CD8-positive, alpha-beta memory T cell (primary cell): ENCODE results near the gene FBXW5. TPM values are rescaled to one million over a fixed set of nuclear protein-coding genes. Genes with fewer than 3 reads are reported as not detected.

Experiments
- CTCF ChIA-PET: fragments of 350-600 bp; sonication (Branson Sonifier 250); formaldehyde crosslinking; loops from one replicate; lab custom pipeline; 2021; ENCODE audit warnings: antibody characterized with exemption; lab: Charles Lee
- POLR2A ChIA-PET: fragments of 350-600 bp; sonication (Branson Sonifier 250); formaldehyde crosslinking; loops from one replicate; lab custom pipeline; 2021; ENCODE audit warnings: antibody characterized with exemption; lab: Charles Lee
- DNase-seq, 5 donors: peaks; one replicate each; pipeline versions ENCODE4 v3.0.0 to v3.0.0-alpha.2; 2020 to 2022; ENCODE audit warnings: mixed read lengths in 1 of 5
- H3K27ac ChIP-seq: one replicate; pipeline ENCODE4 v1.7.0; 2013; ENCODE audit warnings: low read depth, mild to moderate bottlenecking, low read length, moderate library complexity
- H3K27me3 ChIP-seq: 2 replicates; pipeline ENCODE4 v1.7.0; 2013; ENCODE audit warnings: low read length, mild to moderate bottlenecking; ENCODE audit not compliant: insufficient read depth, poor library complexity, severe bottlenecking
- H3K36me3 ChIP-seq: 2 replicates; pipeline ENCODE4 v1.7.0; 2013; ENCODE audit warnings: mild to moderate bottlenecking, low read length, moderate library complexity; ENCODE audit not compliant: insufficient read depth
- H3K4me1 ChIP-seq: 2 replicates; pipeline ENCODE4 v1.7.0; 2013; ENCODE audit warnings: mild to moderate bottlenecking, low read length, moderate library complexity; ENCODE audit not compliant: insufficient read depth
- H3K4me3 ChIP-seq: 2 replicates; pipeline ENCODE4 v1.7.0; 2013; ENCODE audit warnings: mild to moderate bottlenecking, low read length
- H3K9me3 ChIP-seq: 2 replicates; pipeline ENCODE4 v1.7.0; 2013; ENCODE audit warnings: mild to moderate bottlenecking, low read length
- H3K27ac Mint-ChIP-seq, 8 donors: one replicate each; pipeline ENCODE4 v1.8.0; 2020 to 2021; ENCODE audit warnings: mixed read lengths in 8 of 8, mild to moderate bottlenecking in 6 of 8, inconsistent platforms in 3 of 8, moderate library complexity in 3 of 8
- H3K27me3 Mint-ChIP-seq, 2 donors: one replicate each; pipeline ENCODE4 v1.8.0; 2020 to 2021; ENCODE audit warnings: mixed read lengths in 2 of 2, mild to moderate bottlenecking in 1 of 2, moderate library complexity in 1 of 2
- H3K36me3 Mint-ChIP-seq, 3 donors: one replicate each; pipeline ENCODE4 v1.8.0; 2020 to 2021; ENCODE audit warnings: mixed read lengths in 3 of 3, inconsistent platforms in 1 of 3, mild to moderate bottlenecking in 1 of 3
- H3K4me1 Mint-ChIP-seq, 3 donors: one replicate each; pipeline ENCODE4 v1.8.0; 2020 to 2021; ENCODE audit warnings: mixed read lengths in 3 of 3, inconsistent platforms in 1 of 3, mild to moderate bottlenecking in 1 of 3
- H3K4me3 Mint-ChIP-seq, 7 donors: one replicate each; pipeline ENCODE4 v1.8.0; 2020 to 2021; ENCODE audit warnings: mixed read lengths in 7 of 7, mild to moderate bottlenecking in 6 of 7, moderate library complexity in 4 of 7, inconsistent platforms in 2 of 7
- H3K9me3 Mint-ChIP-seq, 5 donors: one replicate each; pipeline ENCODE4 v1.8.0; 2020 to 2022; ENCODE audit warnings: mixed read lengths in 5 of 5, mild to moderate bottlenecking in 3 of 5, moderate library complexity in 2 of 5, inconsistent platforms in 1 of 5
- polyA plus RNA-seq: library from polyadenylated mRNA; unstranded; fragments of 300-500 nt; fragmentation: Illumina TruSeq; gene quantifications from one replicate; pipeline ENCODE4 v1.2.3, GENCODE V29; 2021
- total RNA-seq, 2 experiments: library from RNA; stranded (reverse); gene quantifications; one replicate each; pipeline ENCODE4 v1.2.3, GENCODE V29; 2021

The FBXW5 gene
- total and polyA plus RNA-seq, 3 experiments from 2014 or later: 104 to 163 (median 105) TPM

DNA sequence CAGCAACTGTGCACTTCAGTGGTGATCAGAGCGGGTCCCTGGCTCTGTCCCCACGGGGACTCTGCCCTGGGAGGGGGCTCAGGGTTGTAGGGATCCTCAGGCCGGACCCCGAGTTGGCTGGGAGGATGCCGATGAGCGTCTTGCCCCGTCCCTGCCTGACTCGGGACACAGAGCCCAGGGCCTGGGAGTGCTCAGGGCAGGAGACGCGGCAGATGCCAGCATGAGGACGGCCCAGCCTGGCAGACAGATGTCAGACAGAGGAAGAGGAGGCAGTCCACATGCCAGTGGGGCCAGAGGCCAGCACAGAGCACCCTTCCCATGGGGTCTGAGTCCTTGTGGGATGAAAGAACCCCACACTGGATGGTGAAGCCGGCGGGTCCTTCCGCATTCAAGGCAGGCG, 18.8 kb upstream of the FBXW5 start:
- peaks cover 52% of the 10 kb centered on the region for H3K4me1 ChIP-seq
- H3K4me3 Mint-ChIP-seq: peak overlapping the region in 4 of 7 donors; percentile 19 to 68 (median 60)
- H3K4me3 ChIP-seq: no peak overlapping the region
- peak overlapping the region in 6 of 8 donors; percentile 72 to 95 (median 84) for H3K27ac Mint-ChIP-seq
- peaks cover 0 to 3% (median 0%) of the 10 kb centered on the region in 3 donors for H3K36me3 Mint-ChIP-seq
- no peaks in the 10 kb centered on the region for H3K9me3 ChIP-seq
- no peaks in the 10 kb centered on the region for H3K9me3 Mint-ChIP-seq
- no peaks in the 10 kb centered on the region for H3K36me3 ChIP-seq
- ChIA-PET POLR2A (no interaction called here), CTCF (interaction anchor here (0.9 to 2.0 kb wide), 2 partner anchors 12 to 33 kb away, joined by 3 to 13 read pairs; partner anchors contain the start of gene CLIC3)
- DNase-seq: no peak
- no peak overlapping the region for H3K27ac ChIP-seq
- H3K27me3 ChIP-seq: no peaks in the 10 kb centered on the region
- H3K4me1 Mint-ChIP-seq: peaks cover 41 to 77% (median 43%) of the 10 kb centered on the region in 3 donors
- peaks cover 0 to 3% of the 10 kb centered on the region in 2 donors for H3K27me3 Mint-ChIP-seq

DNA sequence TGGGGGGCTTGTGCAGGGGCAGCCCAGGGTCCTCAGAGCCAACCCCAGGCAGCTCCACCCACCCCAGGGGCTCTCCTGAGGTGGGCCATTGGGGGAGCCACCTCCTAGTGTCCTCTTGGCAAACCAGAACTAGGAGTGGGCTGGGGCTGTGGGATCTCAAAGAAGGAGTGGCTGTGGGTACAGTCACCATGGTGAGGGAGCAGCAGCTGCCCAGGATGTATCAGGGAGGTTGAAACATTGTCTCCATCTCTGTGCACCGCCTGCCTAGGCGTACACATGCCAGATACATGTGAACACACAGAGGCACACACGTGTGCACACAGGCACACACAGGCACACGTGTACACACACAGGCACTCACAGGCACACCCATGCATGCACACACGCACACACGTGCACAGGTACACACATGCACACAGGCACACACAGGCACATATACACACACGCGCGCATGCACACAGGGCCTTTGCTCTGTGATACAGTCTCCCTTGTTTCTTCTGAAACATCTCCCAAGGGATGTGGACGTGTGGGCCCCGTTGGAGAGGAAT, 18.2 kb upstream of the FBXW5 start:
- Histone ChIP-seq H3K27ac (no peak overlapping the region), H3K4me1 (peaks cover 52% of the 10 kb centered on the region), H3K9me3 (no peaks in the 10 kb centered on the region), H3K27me3 (no peaks in the 10 kb centered on the region), H3K36me3 (no peaks in the 10 kb centered on the region), H3K4me3 (no peak overlapping the region)
- ChIA-PET POLR2A (no interaction called here), CTCF (interaction anchor here (1.1 to 2.0 kb wide), 4 partner anchors 12 to 72 kb away, joined by 3 to 13 read pairs (median 6); partner anchors contain the start of genes C8G and FBXW5)
- peak overlapping the region in 6 of 7 donors; percentile 34 to 68 (median 52) for H3K4me3 Mint-ChIP-seq
- peak overlapping the region; percentile 72 to 95 (median 86) for H3K27ac Mint-ChIP-seq
- H3K36me3 Mint-ChIP-seq: peaks cover 0 to 3% (median 0%) of the 10 kb centered on the region in 3 donors
- peaks cover 41 to 80% (median 47%) of the 10 kb centered on the region in 3 donors for H3K4me1 Mint-ChIP-seq
- H3K27me3 Mint-ChIP-seq: peaks cover 0 to 3% of the 10 kb centered on the region in 2 donors
- no peaks in the 10 kb centered on the region for H3K9me3 Mint-ChIP-seq
- no peak for DNase-seq

DNA sequence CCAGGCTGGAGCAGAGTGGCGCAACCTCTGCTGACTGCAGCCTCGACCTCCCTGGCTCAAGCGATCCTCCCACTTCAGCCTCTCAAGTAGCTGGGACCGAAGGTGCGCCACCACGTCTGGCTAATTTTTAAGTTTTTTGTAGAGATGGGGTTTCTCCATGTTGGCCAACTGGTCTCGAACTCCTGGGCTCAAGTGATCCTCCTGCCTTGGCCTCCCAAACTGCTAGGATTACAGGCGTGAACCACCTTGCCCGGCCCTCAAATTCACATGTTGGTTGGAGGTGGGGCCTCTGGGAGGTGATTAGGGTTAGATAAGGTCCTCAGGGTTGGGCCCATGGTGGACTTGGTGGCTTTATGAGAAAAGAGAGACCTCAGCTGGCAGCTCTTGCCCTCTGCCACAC, 17.6 kb upstream of the FBXW5 start:
- Histone ChIP-seq H3K4me3 (no peak overlapping the region), H3K36me3 (no peaks in the 10 kb centered on the region), H3K4me1 (peaks cover 52% of the 10 kb centered on the region), H3K27ac (no peak overlapping the region), H3K9me3 (no peaks in the 10 kb centered on the region), H3K27me3 (no peaks in the 10 kb centered on the region)
- no peak for DNase-seq
- POLR2A ChIA-PET: no interaction called here
- Mint-ChIP-seq H3K27me3 (peaks cover 0 to 3% of the 10 kb centered on the region in 2 donors), H3K4me3 (peak overlapping the region in 2 of 7 donors; percentile 55 to 81), H3K4me1 (peaks cover 41 to 83% (median 46%) of the 10 kb centered on the region in 3 donors), H3K36me3 (peaks cover 0 to 3% (median 0%) of the 10 kb centered on the region in 3 donors), H3K27ac (peak overlapping the region in 6 of 8 donors; percentile 72 to 93 (median 86)), H3K9me3 (no peaks in the 10 kb centered on the region)
- CTCF ChIA-PET: interaction anchor here (1.1 to 2.0 kb wide), 4 partner anchors 13 to 72 kb away, joined by 3 to 13 read pairs (median 6); partner anchors contain the start of genes C8G and FBXW5

DNA sequence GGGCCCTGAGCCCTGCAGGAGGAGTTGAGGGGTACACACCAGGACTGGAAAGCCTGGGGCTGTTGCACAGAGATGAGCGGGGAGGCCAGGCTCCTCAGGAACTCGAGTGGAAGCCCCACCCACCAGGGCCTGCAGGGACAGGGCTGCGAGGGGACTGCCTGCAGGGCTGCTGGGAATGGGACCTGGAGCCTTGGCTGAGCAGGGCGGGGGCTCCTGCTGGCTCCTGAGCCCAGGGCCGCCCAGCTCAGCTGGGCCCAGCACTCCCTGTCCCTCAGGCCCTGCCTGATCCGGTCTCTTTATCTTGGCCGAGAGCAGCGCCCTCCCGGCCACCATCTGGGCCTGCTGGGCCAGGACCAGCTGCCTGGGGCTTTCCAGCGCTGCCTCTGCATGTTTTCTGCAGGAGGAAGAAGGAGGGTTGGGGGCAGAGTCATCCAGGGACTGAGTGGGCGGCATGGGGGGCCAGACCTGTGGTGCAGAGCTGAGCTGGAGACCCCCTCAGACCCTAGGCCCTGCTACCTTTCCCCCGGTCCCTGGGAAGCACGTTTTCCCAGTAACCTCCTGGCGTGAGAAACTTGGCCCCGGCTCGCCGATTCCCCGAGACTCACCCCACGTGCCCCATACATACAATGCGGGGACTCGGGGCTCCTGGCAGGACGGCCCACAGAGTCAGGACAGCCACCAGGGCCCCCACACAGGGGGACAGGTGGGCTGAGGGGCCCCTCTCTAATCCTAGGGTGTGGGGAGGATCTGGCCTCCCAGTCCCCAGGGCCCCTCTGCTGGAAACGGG, 16.9 kb upstream of the FBXW5 start:
- Mint-ChIP-seq H3K4me3 (peak overlapping the region in 3 of 7 donors; percentile 72 to 86 (median 78)), H3K9me3 (peaks cover 0 to 3% (median 0%) of the 10 kb centered on the region in 5 donors), H3K4me1 (peaks cover 44 to 86% (median 48%) of the 10 kb centered on the region in 3 donors), H3K27ac (peak overlapping the region in 5 of 8 donors; percentile 29 to 93 (median 69)), H3K36me3 (peaks cover 0 to 7% (median 0%) of the 10 kb centered on the region in 3 donors), H3K27me3 (peaks cover 0 to 3% of the 10 kb centered on the region in 2 donors)
- no peak for DNase-seq
- Histone ChIP-seq H3K4me3 (no peak overlapping the region), H3K27me3 (no peaks in the 10 kb centered on the region), H3K4me1 (peaks cover 52% of the 10 kb centered on the region), H3K27ac (no peak overlapping the region), H3K9me3 (no peaks in the 10 kb centered on the region), H3K36me3 (no peaks in the 10 kb centered on the region)
- POLR2A ChIA-PET: interaction anchor here (0.5 kb wide), 1 partner anchor 38 kb away, joined by 7 read pairs; no protein-coding TSS in a partner anchor
- CTCF ChIA-PET: interaction anchor here (1.1 to 2.3 kb wide), 6 partner anchors 14 to 74 kb away, joined by 3 to 13 read pairs (median 8); partner anchors contain the start of genes C8G and FBXW5

DNA sequence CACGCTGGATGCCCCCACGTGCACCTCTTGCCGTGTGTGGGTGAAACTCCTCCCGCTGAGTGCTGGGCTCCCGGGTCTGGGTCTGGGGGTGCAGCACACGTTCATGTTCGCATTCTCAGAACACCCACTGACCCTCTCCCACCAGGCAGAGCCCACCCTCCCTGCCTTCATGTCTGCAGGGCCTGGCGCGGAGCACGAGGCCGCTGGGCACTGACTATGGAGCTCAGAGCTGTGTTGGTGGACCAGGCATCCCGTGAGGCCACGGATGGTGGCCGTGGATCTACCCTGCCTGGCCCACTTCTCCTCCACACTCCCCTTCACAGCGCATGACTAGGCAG, 16.4 kb upstream of the FBXW5 start:
- Histone ChIP-seq H3K9me3 (no peaks in the 10 kb centered on the region), H3K27ac (no peak overlapping the region), H3K4me1 (peaks cover 47% of the 10 kb centered on the region), H3K4me3 (no peak overlapping the region), H3K36me3 (no peaks in the 10 kb centered on the region), H3K27me3 (no peaks in the 10 kb centered on the region)
- H3K4me1 Mint-ChIP-seq: peaks cover 43 to 86% (median 45%) of the 10 kb centered on the region in 3 donors
- H3K36me3 Mint-ChIP-seq: peaks cover 0 to 12% (median 0%) of the 10 kb centered on the region in 3 donors
- DNase-seq: no peak
- peak overlapping the region in 5 of 8 donors; percentile 61 to 97 (median 91) for H3K27ac Mint-ChIP-seq
- peaks cover 0 to 3% of the 10 kb centered on the region in 2 donors for H3K27me3 Mint-ChIP-seq
- ChIA-PET POLR2A (interaction anchor here (0.5 to 1.4 kb wide), 5 partner anchors 14 to 74 kb away, joined by 6 to 11 read pairs (median 7); partner anchors contain the start of gene PAXX), CTCF (interaction anchor here (1.4 to 2.6 kb wide), 3 partner anchors 12 to 74 kb away, joined by 7 to 13 read pairs (median 9); no protein-coding TSS in a partner anchor)
- H3K9me3 Mint-ChIP-seq: peaks cover 0 to 5% (median 2%) of the 10 kb centered on the region in 5 donors
- peak overlapping the region in 4 of 7 donors; percentile 65 to 86 (median 74) for H3K4me3 Mint-ChIP-seq

DNA sequence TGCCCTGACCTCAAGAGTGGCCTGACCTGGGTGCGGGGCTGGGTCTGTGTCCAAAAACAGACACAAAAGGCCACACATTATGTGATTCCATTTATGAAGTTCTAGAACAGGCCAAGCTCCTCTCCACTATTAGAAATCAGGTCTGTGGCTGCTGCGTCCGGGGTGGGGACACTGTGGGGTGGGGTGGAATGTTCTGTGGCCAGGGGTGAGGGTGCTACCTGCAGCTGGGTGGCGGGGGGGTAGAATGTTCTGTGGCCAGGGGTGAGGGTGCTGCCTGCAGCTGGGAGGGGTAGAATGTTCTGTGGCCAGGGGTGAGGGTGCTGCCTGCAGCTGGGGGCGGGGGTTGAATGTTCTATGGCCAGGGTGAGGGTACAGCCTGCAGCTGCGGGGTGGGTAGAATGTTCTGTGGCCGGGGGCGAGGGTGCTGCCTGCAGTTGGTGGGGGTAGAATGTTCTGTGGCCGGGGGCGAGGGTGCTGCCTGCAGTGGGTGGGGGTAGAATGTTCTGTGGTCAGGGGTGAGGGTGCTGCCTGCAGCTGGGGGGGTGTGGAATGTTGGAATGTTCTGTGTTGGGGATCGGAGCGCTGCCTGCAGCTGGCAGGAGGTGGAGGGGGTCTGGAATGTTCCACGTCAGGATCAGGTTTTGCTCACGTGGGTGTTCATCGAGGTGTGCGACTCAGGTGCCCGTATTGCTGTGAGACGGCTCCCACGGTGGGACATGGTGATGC, 15.8 kb upstream of the FBXW5 start:
- Histone ChIP-seq H3K4me1 (peaks cover 43% of the 10 kb centered on the region), H3K27ac (peak overlapping the region; percentile 16), H3K27me3 (no peaks in the 10 kb centered on the region), H3K4me3 (no peak overlapping the region), H3K36me3 (no peaks in the 10 kb centered on the region), H3K9me3 (no peaks in the 10 kb centered on the region)
- H3K36me3 Mint-ChIP-seq: peaks cover 0 to 12% (median 0%) of the 10 kb centered on the region in 3 donors
- ChIA-PET CTCF (interaction anchor here (0.7 to 2.6 kb wide), 7 partner anchors 9 to 75 kb away, joined by 3 to 13 read pairs (median 7); partner anchors contain the start of genes ABCA2, C8G and FBXW5), POLR2A (interaction anchor here (0.6 to 1.4 kb wide), 7 partner anchors 9 to 74 kb away, joined by 3 to 11 read pairs (median 7); partner anchors contain the start of gene PAXX)
- peaks cover 38 to 83% (median 40%) of the 10 kb centered on the region in 3 donors for H3K4me1 Mint-ChIP-seq
- peak overlapping the region in 6 of 7 donors; percentile 72 to 91 (median 76) for H3K4me3 Mint-ChIP-seq
- DNase-seq: peak in 4 of 5 donors; percentile 40 to 73 (median 52)
- H3K27me3 Mint-ChIP-seq: peaks cover 0 to under 1% of the 10 kb centered on the region in 2 donors
- peak overlapping the region; percentile 91 to 98 (median 96) for H3K27ac Mint-ChIP-seq
- H3K9me3 Mint-ChIP-seq: peaks cover 0 to 5% (median 2%) of the 10 kb centered on the region in 5 donors
